Upper lobe of left lung (tissue), 6 donors: Measurements from ENCODE around the gene PROM2. TPM values are rescaled to one million over a fixed set of nuclear protein-coding genes. Genes with fewer than 3 reads are reported as not detected.
"Not testable (repeated sequence)": the region's sequence is repeated elsewhere in the genome, so short reads cannot be mapped to it uniquely, and the experiment has no call there.

ENCODE experiments used
- ATAC-seq, 2 donors: fragments of 200-7000 bp; cut with Tn5 transposase; one replicate each; pipeline ENCODE4 v1.9.1; 2022; ENCODE audit warnings: mild to moderate bottlenecking in 2 of 2, moderate library complexity in 2 of 2; ENCODE audit not compliant: low FRiP score in 2 of 2
- DNase-seq, 2 donors: peaks; one replicate each; pipeline ENCODE4 v3.0.0-alpha.2; 2019 to 2020
- H3K27ac ChIP-seq, 4 donors: fragments of 200-600 bp; sonication (generic); one replicate each; pipeline ENCODE4 v1.5.1; 2016 to 2019
- H3K27me3 ChIP-seq, 4 donors: fragments of 200-600 bp; sonication (generic); one replicate each; pipeline ENCODE4 v1.5.1; 2017 to 2019
- H3K36me3 ChIP-seq, 4 donors: fragments of 200-600 bp; sonication (generic); one replicate each; pipeline ENCODE4 v1.5.1; 2016 to 2019
- H3K4me1 ChIP-seq, 4 donors: fragments of 200-600 bp; sonication (generic); one replicate each; pipeline ENCODE4 v1.5.1; 2018 to 2019
- H3K4me3 ChIP-seq, 4 donors: fragments of 200-600 bp; sonication (generic); one replicate each; pipeline ENCODE4 v1.5.1; 2017 to 2019; ENCODE audit warnings: mild to moderate bottlenecking in 2 of 4, moderate library complexity in 1 of 4
- H3K9me3 ChIP-seq, 4 donors: fragments of 200-600 bp; sonication (generic); one replicate each; pipeline ENCODE4 v1.5.1; 2018 to 2019
- EP300 ChIP-seq, 4 donors: sonication (generic); formaldehyde crosslinking; IDR thresholded peaks; one replicate each; pipeline ENCODE4 v1.5.1; 2017; ENCODE audit warnings: antibody characterized with exemption in 4 of 4, control low read depth in 2 of 4
- POLR2A ChIP-seq, 4 donors: fragments of 450-650 bp; IDR thresholded peaks; one replicate each; pipeline ENCODE4 v1.5.1; 2016 to 2017; ENCODE audit warnings: antibody characterized with exemption in 4 of 4, mild to moderate bottlenecking in 2 of 4
- POLR2AphosphoS5 ChIP-seq, 2 donors: sonication (generic); formaldehyde crosslinking; IDR thresholded peaks; one replicate each; pipeline ENCODE4 v1.5.1; 2017; ENCODE audit warnings: antibody characterized with exemption in 2 of 2
- WGBS, 2 donors: methylation state at CpG; one replicate each; pipeline ENCODE4 v1.1.5; 2017 to 2018; 5-methylcytosine and 5-hydroxymethylcytosine counted together
- total RNA-seq, 6 donors: library from RNA; depleted of rRNA in 4 of 6; stranded (reverse); fragments of >200 nt in 4 of 6; gene quantifications; one replicate each; pipeline versions ENCODE4 v1.1.0 to v1.2.1, GENCODE V29; 2016 to 2021
- TF ChIP-seq, protein P1 (sequence below), 6 experiments: fragments of 450-650 bp in 4 of 6; fragments of 200-600 bp in 2 of 6; sonication (generic) in 2 of 6; IDR thresholded peaks; one replicate each; pipeline ENCODE4 v1.5.1; 2016 to 2019; ENCODE audit warnings: antibody characterized with exemption in 6 of 6
- donor health status: DM: no; HTN: no; CAD: no; lungs with moderate emphysema.
- donor health status: DM: no; HTN: yes; CAD: no; lungs with severe emphysema.

PROM2 gene
- total RNA-seq, 6 donors from 2014 or later, result 3.3 to 26.2 (median 5.0) TPM

DNA sequence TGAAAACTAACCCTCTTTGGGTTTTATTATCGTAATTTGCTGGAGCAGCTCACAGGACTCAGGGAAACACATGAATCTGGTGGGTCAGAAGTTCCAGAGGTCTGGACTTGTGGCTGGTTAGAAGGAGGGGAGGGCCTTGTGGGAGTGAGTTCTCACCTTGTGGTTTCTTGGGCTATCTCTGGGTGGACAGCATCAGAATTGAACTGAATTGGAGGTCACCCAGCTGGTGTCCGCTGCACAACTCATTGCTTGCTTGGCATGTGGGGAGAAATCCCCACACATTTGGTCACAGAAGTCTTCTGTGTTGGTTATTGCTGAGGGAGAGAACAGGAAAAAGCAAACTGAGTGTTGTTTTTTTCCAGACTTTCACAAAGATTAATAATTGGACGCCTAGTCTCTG lies 39.4 kb upstream of the PROM2 start:
- peaks cover 0 to 3% (median 0%) of the 10 kb centered on the region in 4 donors for H3K9me3 ChIP-seq
- H3K27me3 ChIP-seq, result no peaks in the 10 kb centered on the region
- ATAC-seq (no peak), DNase-seq (no peak)
- H3K4me3 ChIP-seq, result no peak overlapping the region
- WGBS, 2 donors, result 88 to 91% methylated on average over 3 of the region's 3 CpGs
- no peaks in the 10 kb centered on the region for H3K36me3 ChIP-seq
- TF ChIP-seq, protein P1, sequence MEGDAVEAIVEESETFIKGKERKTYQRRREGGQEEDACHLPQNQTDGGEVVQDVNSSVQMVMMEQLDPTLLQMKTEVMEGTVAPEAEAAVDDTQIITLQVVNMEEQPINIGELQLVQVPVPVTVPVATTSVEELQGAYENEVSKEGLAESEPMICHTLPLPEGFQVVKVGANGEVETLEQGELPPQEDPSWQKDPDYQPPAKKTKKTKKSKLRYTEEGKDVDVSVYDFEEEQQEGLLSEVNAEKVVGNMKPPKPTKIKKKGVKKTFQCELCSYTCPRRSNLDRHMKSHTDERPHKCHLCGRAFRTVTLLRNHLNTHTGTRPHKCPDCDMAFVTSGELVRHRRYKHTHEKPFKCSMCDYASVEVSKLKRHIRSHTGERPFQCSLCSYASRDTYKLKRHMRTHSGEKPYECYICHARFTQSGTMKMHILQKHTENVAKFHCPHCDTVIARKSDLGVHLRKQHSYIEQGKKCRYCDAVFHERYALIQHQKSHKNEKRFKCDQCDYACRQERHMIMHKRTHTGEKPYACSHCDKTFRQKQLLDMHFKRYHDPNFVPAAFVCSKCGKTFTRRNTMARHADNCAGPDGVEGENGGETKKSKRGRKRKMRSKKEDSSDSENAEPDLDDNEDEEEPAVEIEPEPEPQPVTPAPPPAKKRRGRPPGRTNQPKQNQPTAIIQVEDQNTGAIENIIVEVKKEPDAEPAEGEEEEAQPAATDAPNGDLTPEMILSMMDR (IDR thresholded peaks at IDR 0.05), result no peak
- TF ChIP-seq EP300 (IDR thresholded peaks at IDR 0.05), result no peak
- no peak for TF ChIP-seq POLR2A (IDR thresholded peaks at IDR 0.05)
- TF ChIP-seq POLR2AphosphoS5 (IDR thresholded peaks at IDR 0.05), result no peak
- H3K27ac ChIP-seq, result no peak overlapping the region
- no peaks in the 10 kb centered on the region for H3K4me1 ChIP-seq

GRCh38 chr2:95238131-95238530 lies 36.1 kb upstream of the PROM2 start:
- DNase-seq, result no peak
- peaks cover 5 to 28% (median 18%) of the 10 kb centered on the region in 4 donors for H3K9me3 ChIP-seq
- H3K36me3 ChIP-seq, result no peaks in the 10 kb centered on the region
- H3K4me3 ChIP-seq, result no peak overlapping the region
- H3K27ac ChIP-seq, result no peak overlapping the region
- TF ChIP-seq EP300 (IDR thresholded peaks at IDR 0.05) (no peak), POLR2AphosphoS5 (IDR thresholded peaks at IDR 0.05) (no peak), POLR2A (IDR thresholded peaks at IDR 0.05) (no peak)
- TF ChIP-seq, protein P1 (IDR thresholded peaks at IDR 0.05), result no peak
- no peaks in the 10 kb centered on the region for H3K4me1 ChIP-seq
- no peaks in the 10 kb centered on the region for H3K27me3 ChIP-seq
- ATAC-seq, result no peak

GRCh38 chr2:95240091-95240490 lies 34.2 kb upstream of the PROM2 start:
- H3K9me3 ChIP-seq, result peaks cover 5 to 25% (median 21%) of the 10 kb centered on the region in 4 donors
- H3K27me3 ChIP-seq, result no peaks in the 10 kb centered on the region
- H3K27ac ChIP-seq, result no peak overlapping the region
- WGBS, 2 donors, result 90 to 95% methylated on average over 5 of the region's 5 CpGs
- no peak for ATAC-seq
- no peak for DNase-seq
- no peaks in the 10 kb centered on the region for H3K4me1 ChIP-seq
- H3K36me3 ChIP-seq, result no peaks in the 10 kb centered on the region
- no peak overlapping the region for H3K4me3 ChIP-seq
- no peak for TF ChIP-seq POLR2AphosphoS5 (IDR thresholded peaks at IDR 0.05)
- TF ChIP-seq EP300 (IDR thresholded peaks at IDR 0.05), result no peak
- TF ChIP-seq, protein P1 (IDR thresholded peaks at IDR 0.05), result no peak
- TF ChIP-seq POLR2A (IDR thresholded peaks at IDR 0.05), result no peak

- H3K27ac ChIP-seq, result no peak overlapping the region
- 92 to 98% methylated on average over 2 to 5 of the region's 5 CpGs for WGBS, 2 donors
- TF ChIP-seq POLR2AphosphoS5 (IDR thresholded peaks at IDR 0.05) (no peak), EP300 (IDR thresholded peaks at IDR 0.05) (no peak), POLR2A (IDR thresholded peaks at IDR 0.05) (no peak)
- TF ChIP-seq, protein P1 (IDR thresholded peaks at IDR 0.05), result no peak
- H3K9me3 ChIP-seq, result peaks cover 5 to 25% (median 21%) of the 10 kb centered on the region in 4 donors
- ATAC-seq (no peak), DNase-seq (no peak)
- no peaks in the 10 kb centered on the region for H3K4me1 ChIP-seq
- H3K27me3 ChIP-seq, result no peaks in the 10 kb centered on the region
- H3K4me3 ChIP-seq, result no peak overlapping the region
- H3K36me3 ChIP-seq, result no peaks in the 10 kb centered on the region
Observed at GRCh38 chr2:95240556-95240955, 33.7 kb upstream of the PROM2 start.

- H3K27me3 ChIP-seq, H3K36me3 ChIP-seq, DNase-seq, ATAC-seq, H3K4me3 ChIP-seq, H3K4me1 ChIP-seq, H3K27ac ChIP-seq: not testable (repeated sequence)
- 93 to 100% methylated on average over 1 of the region's 1 CpG for WGBS, 2 donors
- H3K9me3 ChIP-seq, result peaks cover 5 to 38% (median 24%) of the 10 kb centered on the region in 4 donors
Observed at GRCh38 chr2:95242084-95242483, 32.2 kb upstream of the PROM2 start.
